Anterior cingulate cortex (tissue), 58 donors: ENCODE results near the gene SFXN5.

Source experiments
- DNase-seq, 58 donors: peaks; one replicate each; lab custom pipeline; 2025; lab: John Stamatoyannopoulos, UW

SFXN5 gene

GRCh38 chr2:72893594-72894319 lies 177.8 kb downstream of the SFXN5 start:
- peak in 17 of 58 donors; percentile 1 to 53 (median 24) for DNase-seq

- DNase-seq, result peak in 38 of 58 donors; percentile 12 to 73 (median 44)
Observed at GRCh38 chr2:72892506-72893173, 178.9 kb downstream of the SFXN5 start.
